Subcutaneous preadipocyte (primary cell): ENCODE measurements around the gene APOOL. TPM values are rescaled to one million over a fixed set of nuclear protein-coding genes. Genes with fewer than 3 reads are reported as not detected.

Experiments used
- total RNA-seq: library from RNA; depleted of rRNA; stranded (reverse); fragments of >200 nt; gene quantifications from 2 replicates; pipeline ENCODE4 v1.2.3, GENCODE V29; 2012

The APOOL gene, protein sequence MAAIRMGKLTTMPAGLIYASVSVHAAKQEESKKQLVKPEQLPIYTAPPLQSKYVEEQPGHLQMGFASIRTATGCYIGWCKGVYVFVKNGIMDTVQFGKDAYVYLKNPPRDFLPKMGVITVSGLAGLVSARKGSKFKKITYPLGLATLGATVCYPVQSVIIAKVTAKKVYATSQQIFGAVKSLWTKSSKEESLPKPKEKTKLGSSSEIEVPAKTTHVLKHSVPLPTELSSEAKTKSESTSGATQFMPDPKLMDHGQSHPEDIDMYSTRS
- total RNA-seq = 9.6 and 10.4 TPM in 2 replicates

DNA sequence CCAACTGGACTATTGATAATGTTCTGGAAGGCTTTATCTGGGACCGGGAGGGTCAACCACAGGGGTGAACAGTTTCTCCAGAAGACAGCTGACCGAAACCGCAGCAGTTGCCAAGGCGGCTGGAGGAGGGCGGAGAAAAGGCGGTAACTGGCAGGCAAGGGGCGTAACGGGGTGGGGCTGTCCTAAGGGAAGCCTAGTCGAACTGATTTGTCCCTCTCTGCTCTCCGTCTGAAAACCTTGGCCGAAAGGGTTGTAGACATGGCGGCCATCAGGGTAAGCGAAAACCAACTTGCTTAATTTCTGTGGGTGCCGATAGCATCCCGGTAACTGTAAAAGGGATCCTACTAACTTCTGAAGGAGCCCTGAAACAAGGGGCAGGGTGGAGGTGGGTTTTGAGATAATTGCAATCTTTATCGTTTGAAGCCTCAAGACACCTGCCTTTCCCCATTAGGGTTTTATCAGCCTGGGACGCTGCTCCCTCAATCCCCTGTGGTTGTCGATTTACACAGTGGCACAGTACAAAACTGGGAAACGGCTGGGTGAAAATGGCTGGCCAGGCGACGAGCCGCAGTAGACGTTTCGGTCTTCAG, at the start of gene APOOL:
APOOL (plus strand) TSS at position 223 of the 590 bp plus-strand sequence; CDS start at position 259, 36 bp downstream.

Other genes with a start within 250 kb of the APOOL start
- gene SATL1, start 239.9 kb downstream of the APOOL start, total RNA-seq = not detected in 2 replicates
- gene ZNF711, start 240.1 kb downstream of the APOOL start, total RNA-seq = under 0.01 and 0.20 TPM in 2 replicates